ENCODE data around the gene AK5.

Gene AK5

GRCh38 chr1:77322061-77322900 lies 40.5 kb downstream of the AK5 start:
- peak; percentile 73 for DNase-seq (ENCODE audit: low read depth)
- TF ChIP-seq CTCF (IDR thresholded peaks at IDR 0.05; ENCODE audit: low read length, missing control alignments) = no peak
- H3K4me3 ChIP-seq (replicated peaks; ENCODE audit: low read depth, low read length) = no peak overlapping the region

DNA sequence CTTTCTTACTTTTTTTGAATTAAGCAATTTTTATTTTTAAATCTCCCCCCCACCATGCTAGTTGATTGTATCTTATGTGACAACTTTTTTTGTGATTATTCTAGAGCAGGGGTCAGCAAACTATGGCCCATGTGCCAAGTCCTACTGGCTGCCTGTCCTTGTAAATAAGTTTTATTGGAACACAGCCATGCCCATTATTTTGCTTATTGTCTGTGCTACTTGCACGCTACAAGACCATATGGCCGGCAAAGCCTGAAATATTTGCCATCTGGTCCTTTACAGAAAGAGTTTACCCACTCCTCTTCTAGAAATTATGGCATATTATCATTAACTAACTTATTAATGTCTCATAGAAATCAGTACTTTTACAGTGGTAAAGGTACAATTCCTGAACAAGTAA lies 51.7 kb downstream of the AK5 start:
- no peak for DNase-seq (ENCODE audit: low read depth)
- TF ChIP-seq CTCF (IDR thresholded peaks at IDR 0.05; ENCODE audit: low read length, missing control alignments) = no peak
- no peak overlapping the region for H3K4me3 ChIP-seq (replicated peaks; ENCODE audit: low read depth, low read length)

- no peak overlapping the region for H3K4me3 ChIP-seq (replicated peaks; ENCODE audit: low read depth, low read length)
- no peak for DNase-seq (ENCODE audit: low read depth)
- TF ChIP-seq CTCF (IDR thresholded peaks at IDR 0.05; ENCODE audit: low read length, missing control alignments) = no peak
These were observed 54.9 kb downstream of the AK5 start for GRCh38 chr1:77336729-77337128.

DNA sequence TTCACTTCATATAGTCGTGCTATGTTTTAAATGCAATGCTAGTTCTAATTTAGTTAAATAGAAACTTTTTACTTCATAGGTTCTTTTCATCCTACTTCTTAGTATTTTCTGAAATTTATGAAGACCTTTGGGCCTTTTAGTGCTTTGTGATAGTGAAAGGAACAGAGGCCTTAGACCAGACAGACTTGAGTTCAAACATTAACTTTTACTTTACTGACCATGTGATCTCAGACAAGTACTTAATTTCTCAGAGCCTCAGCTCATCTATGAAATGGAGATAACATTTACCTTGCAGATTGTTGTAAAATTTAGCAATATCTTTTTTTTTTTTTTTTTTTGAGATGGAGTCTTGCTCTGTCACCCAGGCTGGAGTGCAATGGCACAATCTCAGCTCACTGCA lies 57.5 kb downstream of the AK5 start:
- H3K4me3 ChIP-seq (replicated peaks; ENCODE audit: low read depth, low read length) = no peak overlapping the region
- DNase-seq (ENCODE audit: low read depth) = no peak
- TF ChIP-seq CTCF (IDR thresholded peaks at IDR 0.05; ENCODE audit: low read length, missing control alignments) = no peak

- H3K4me3 ChIP-seq (replicated peaks; ENCODE audit: low read depth, low read length) = no peak overlapping the region
- TF ChIP-seq CTCF (IDR thresholded peaks at IDR 0.05; ENCODE audit: low read length, missing control alignments) = no peak
- DNase-seq (ENCODE audit: low read depth) = no peak
These were observed 59.4 kb downstream of the AK5 start for GRCh38 chr1:77341195-77341594.

DNA sequence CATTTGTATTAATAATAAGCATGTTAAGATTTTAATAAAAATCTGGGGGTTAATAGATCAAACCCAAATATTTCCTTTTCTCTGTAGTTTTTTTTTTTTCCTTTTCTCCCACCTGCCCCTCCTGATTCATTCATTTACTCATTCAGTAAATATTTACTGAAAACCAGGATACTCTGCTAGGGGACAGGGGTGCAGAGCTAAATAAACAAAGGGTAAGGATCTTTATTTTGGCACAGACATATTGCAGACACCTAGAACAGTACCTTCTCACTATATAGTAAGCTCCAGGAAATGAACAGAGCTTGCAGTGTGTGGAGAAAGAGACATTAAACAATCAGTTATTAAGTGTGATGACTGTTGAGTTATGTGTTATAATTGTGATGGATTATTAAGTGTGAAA lies 60.9 kb downstream of the AK5 start:
- no peak for TF ChIP-seq CTCF (IDR thresholded peaks at IDR 0.05; ENCODE audit: low read length, missing control alignments)
- H3K4me3 ChIP-seq (replicated peaks; ENCODE audit: low read depth, low read length) = no peak overlapping the region
- no peak for DNase-seq (ENCODE audit: low read depth)

GRCh38 chr1:77347646-77348045 lies 65.8 kb downstream of the AK5 start:
- peak; percentile 92 for DNase-seq (ENCODE audit: low read depth)
- H3K4me3 ChIP-seq (replicated peaks; ENCODE audit: low read depth, low read length) = no peak overlapping the region
- no peak for TF ChIP-seq CTCF (IDR thresholded peaks at IDR 0.05; ENCODE audit: low read length, missing control alignments)
